Mesendoderm (in vitro differentiated cells): ENCODE data around the gene LMF1.

Source experiments
- DNase-seq: peaks from one replicate; pipeline ENCODE4 v3.0.0; 2013
- H2AK5ac ChIP-seq: 2 replicates; pipeline ENCODE4 v1.6.1; 2013; ENCODE audit warnings: low read length, inconsistent platforms
- H2BK120ac ChIP-seq: 2 replicates; pipeline ENCODE4 v1.6.1; 2013; ENCODE audit warnings: low read depth, mild to moderate bottlenecking, low read length, moderate library complexity, mixed read lengths
- H2BK15ac ChIP-seq: replicated peaks from 2 replicates; pipeline ENCODE4 v1.6.1; 2013; ENCODE audit warnings: low read depth, mild to moderate bottlenecking, moderate library complexity
- H2BK5ac ChIP-seq: 2 replicates; pipeline ENCODE4 v1.6.1; 2013; ENCODE audit warnings: low read length, inconsistent platforms
- H3K18ac ChIP-seq: 2 replicates; pipeline ENCODE4 v1.6.1; 2013; ENCODE audit warnings: mild to moderate bottlenecking, low read length, mixed read lengths
- H3K23ac ChIP-seq: one replicate; pipeline ENCODE4 v1.6.1; 2013; ENCODE audit warnings: low read length
- H3K27ac ChIP-seq: 2 replicates; pipeline ENCODE4 v1.5.1; 2013; ENCODE audit warnings: low read depth, mild to moderate bottlenecking, inconsistent platforms, low read length, moderate library complexity
- H3K27me3 ChIP-seq: 2 replicates; pipeline ENCODE4 v1.6.1; 2013; ENCODE audit warnings: low read length, control low read depth, mild to moderate bottlenecking, inconsistent platforms; ENCODE audit not compliant: insufficient read depth, poor library complexity
- H3K36me3 ChIP-seq: 2 replicates; pipeline ENCODE4 v1.6.1; 2013; ENCODE audit warnings: low read length, inconsistent platforms; ENCODE audit not compliant: control insufficient read depth, insufficient read depth
- H3K4ac ChIP-seq: one replicate; pipeline ENCODE4 v1.6.1; 2013; ENCODE audit warnings: low read depth, mild to moderate bottlenecking, low read length, moderate library complexity
- H3K4me1 ChIP-seq: 2 replicates; pipeline ENCODE4 v1.6.1; 2013; ENCODE audit warnings: low read depth, low read length, inconsistent platforms; ENCODE audit not compliant: control insufficient read depth
- H3K4me2 ChIP-seq: 2 replicates; pipeline ENCODE4 v1.6.1; 2013; ENCODE audit warnings: low read length
- H3K4me3 ChIP-seq: 2 replicates; pipeline ENCODE4 v1.5.1; 2013; ENCODE audit warnings: mild to moderate bottlenecking, low read length
- H3K56ac ChIP-seq: one replicate; pipeline ENCODE4 v1.6.1; 2013; ENCODE audit warnings: low read length
- H3K79me1 ChIP-seq: 2 replicates; pipeline ENCODE4 v1.6.1; 2013; ENCODE audit warnings: low read length, inconsistent platforms
- H3K79me2 ChIP-seq: 2 replicates; pipeline ENCODE4 v1.6.1; 2013; ENCODE audit warnings: mild to moderate bottlenecking, low read length; ENCODE audit not compliant: control insufficient read depth, insufficient read depth
- H3K9ac ChIP-seq: 2 replicates; pipeline ENCODE4 v1.6.1; 2013; ENCODE audit warnings: low read length, inconsistent platforms
- H4K5ac ChIP-seq: one replicate; pipeline ENCODE4 v1.6.1; 2013; ENCODE audit warnings: low read length
- H4K8ac ChIP-seq: one replicate; pipeline ENCODE4 v1.6.1; 2013; ENCODE audit warnings: low read depth, mild to moderate bottlenecking, control low read depth, low read length, moderate library complexity
- WGBS: extraction: QIAGEN DNeasy Blood & Tissue Kit; methylation state at CpG from one replicate; pipeline ENCODE4 v1.1.7; 2013; ENCODE audit warnings: low lambda C conversion rate, missing lambda C conversion rate; ENCODE audit not compliant: insufficient coverage; ENCODE audit errors: extremely low coverage; 5-methylcytosine and 5-hydroxymethylcytosine counted together

The LMF1 gene

GRCh38 chr16:995087-995486 lies 24.3 kb upstream of the LMF1 start:
- Histone ChIP-seq H3K27ac (no peak overlapping the region), H2AK5ac (no peak overlapping the region), H3K79me1 (no peaks in the 10 kb centered on the region), H4K5ac (no peak overlapping the region), H3K4me1 (no peaks in the 10 kb centered on the region), H3K4me2 (no peak overlapping the region), H3K18ac (no peak overlapping the region), H2BK5ac (no peak overlapping the region), H2BK120ac (no peak overlapping the region), H3K79me2 (no peaks in the 10 kb centered on the region), H3K4ac (no peak overlapping the region), H3K23ac (no peak overlapping the region), H3K56ac (no peak overlapping the region), H4K8ac (no peak overlapping the region), H2BK15ac (no peak overlapping the region), H3K36me3 (no peaks in the 10 kb centered on the region), H3K9ac (no peak overlapping the region), H3K4me3 (no peak overlapping the region), H3K27me3 (no peaks in the 10 kb centered on the region)
- DNase-seq = peak; percentile 77
- WGBS = no CpG with 5 or more reads among the region's 3 CpGs

DNA sequence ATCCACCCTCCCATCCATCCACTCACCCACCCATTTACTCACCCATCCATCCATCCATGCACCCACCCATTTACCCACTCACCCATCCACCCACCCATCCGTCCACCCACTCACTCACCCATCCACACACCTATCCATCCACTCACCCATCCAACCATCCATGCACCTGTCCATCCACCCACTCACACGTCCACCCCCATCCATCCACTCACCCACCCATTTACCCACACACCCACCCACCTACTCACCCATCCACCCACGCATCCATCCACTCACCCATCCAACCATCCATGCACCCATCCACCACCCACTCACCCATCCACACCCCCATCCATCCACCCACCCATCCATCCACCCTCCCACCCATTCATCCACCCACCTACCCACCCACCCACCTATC lies 22.9 kb upstream of the LMF1 start:
- Histone ChIP-seq H3K4me2 (no peak overlapping the region), H3K9ac (no peak overlapping the region), H3K79me2 (no peaks in the 10 kb centered on the region), H3K56ac (no peak overlapping the region), H3K27ac (no peak overlapping the region), H2AK5ac (no peak overlapping the region), H3K4me1 (no peaks in the 10 kb centered on the region), H3K23ac (no peak overlapping the region), H3K27me3 (no peaks in the 10 kb centered on the region), H4K5ac (no peak overlapping the region), H3K4ac (no peak overlapping the region), H3K36me3 (no peaks in the 10 kb centered on the region), H2BK120ac (no peak overlapping the region), H3K4me3 (no peak overlapping the region), H2BK15ac (no peak overlapping the region), H3K18ac (no peak overlapping the region), H3K79me1 (no peaks in the 10 kb centered on the region), H2BK5ac (no peak overlapping the region), H4K8ac (no peak overlapping the region)
- DNase-seq = no peak
- WGBS = no CpG with 5 or more reads among the region's 3 CpGs

- Histone ChIP-seq H3K18ac (no peak overlapping the region), H3K27ac (no peak overlapping the region), H3K79me2 (no peaks in the 10 kb centered on the region), H4K8ac (no peak overlapping the region), H2BK5ac (no peak overlapping the region), H2BK120ac (no peak overlapping the region), H3K4me3 (no peak overlapping the region), H2BK15ac (no peak overlapping the region), H3K4ac (no peak overlapping the region), H3K79me1 (no peaks in the 10 kb centered on the region), H3K36me3 (no peaks in the 10 kb centered on the region), H2AK5ac (no peak overlapping the region), H3K4me1 (no peaks in the 10 kb centered on the region), H3K9ac (no peak overlapping the region), H3K56ac (no peak overlapping the region), H3K23ac (no peak overlapping the region), H3K27me3 (no peaks in the 10 kb centered on the region), H4K5ac (no peak overlapping the region), H3K4me2 (no peak overlapping the region)
- WGBS = no CpG with 5 or more reads among the region's 9 CpGs
- DNase-seq = no peak
These were observed 21.0 kb upstream of the LMF1 start for GRCh38 chr16:991773-992172.

- Histone ChIP-seq H2AK5ac (no peak overlapping the region), H4K8ac (no peak overlapping the region), H3K4me1 (no peaks in the 10 kb centered on the region), H3K18ac (no peak overlapping the region), H3K23ac (no peak overlapping the region), H3K27me3 (no peaks in the 10 kb centered on the region), H3K56ac (no peak overlapping the region), H2BK120ac (no peak overlapping the region), H3K4me2 (no peak overlapping the region), H2BK15ac (no peak overlapping the region), H3K9ac (no peak overlapping the region), H2BK5ac (no peak overlapping the region), H3K79me2 (no peaks in the 10 kb centered on the region), H3K4ac (no peak overlapping the region), H3K4me3 (no peak overlapping the region), H3K27ac (no peak overlapping the region), H3K79me1 (no peaks in the 10 kb centered on the region), H4K5ac (no peak overlapping the region), H3K36me3 (no peaks in the 10 kb centered on the region)
- DNase-seq = no peak
- no CpG with 5 or more reads among the region's 11 CpGs for WGBS
These were observed 20.6 kb upstream of the LMF1 start for GRCh38 chr16:991345-991744.

- Histone ChIP-seq H2BK120ac (no peak overlapping the region), H4K8ac (no peak overlapping the region), H3K4ac (no peak overlapping the region), H2BK5ac (no peak overlapping the region), H3K79me2 (no peaks in the 10 kb centered on the region), H3K36me3 (no peaks in the 10 kb centered on the region), H3K23ac (no peak overlapping the region), H3K4me1 (no peaks in the 10 kb centered on the region), H3K56ac (no peak overlapping the region), H3K9ac (no peak overlapping the region), H2BK15ac (no peak overlapping the region), H3K27me3 (no peaks in the 10 kb centered on the region), H3K18ac (no peak overlapping the region), H3K4me2 (no peak overlapping the region), H3K4me3 (no peak overlapping the region), H4K5ac (no peak overlapping the region), H2AK5ac (no peak overlapping the region), H3K27ac (no peak overlapping the region), H3K79me1 (no peaks in the 10 kb centered on the region)
- DNase-seq = no peak
- no CpG with 5 or more reads among the region's 41 CpGs for WGBS
These were observed 19.9 kb upstream of the LMF1 start for GRCh38 chr16:990516-991291.

GRCh38 chr16:989354-989814 lies 18.6 kb upstream of the LMF1 start:
- Histone ChIP-seq H3K27me3 (no peaks in the 10 kb centered on the region), H2BK120ac (no peak overlapping the region), H2BK5ac (no peak overlapping the region), H3K36me3 (no peaks in the 10 kb centered on the region), H3K4me3 (no peak overlapping the region), H3K27ac (no peak overlapping the region), H3K79me1 (no peaks in the 10 kb centered on the region), H3K79me2 (no peaks in the 10 kb centered on the region), H3K23ac (no peak overlapping the region), H3K4me1 (no peaks in the 10 kb centered on the region), H4K8ac (no peak overlapping the region), H3K9ac (no peak overlapping the region), H3K4ac (no peak overlapping the region), H3K4me2 (no peak overlapping the region), H2BK15ac (no peak overlapping the region), H2AK5ac (no peak overlapping the region), H4K5ac (no peak overlapping the region), H3K18ac (no peak overlapping the region), H3K56ac (no peak overlapping the region)
- DNase-seq = no peak
- no CpG with 5 or more reads among the region's 11 CpGs for WGBS
